GM12891 (cell line): ENCODE data around the gene MAP3K19.

Source experiments
- POLR2A ChIP-seq: IDR thresholded peaks from 2 replicates; pipeline ENCODE4 v1.6.1; 2011; ENCODE audit warnings: low read depth, low read length, control low read depth
- POLR2AphosphoS5 ChIP-seq: IDR thresholded peaks from 2 replicates; pipeline ENCODE4 v1.6.1; 2011; ENCODE audit warnings: low read depth, low read length, control low read depth
- POU2F2 ChIP-seq: IDR thresholded peaks from 2 replicates; pipeline ENCODE4 v1.6.1; 2011; ENCODE audit warnings: low read depth, mild to moderate bottlenecking, control low read depth, low read length, moderate library complexity
- TAF1 ChIP-seq: IDR thresholded peaks from 2 replicates; pipeline ENCODE4 v1.6.1; 2011; ENCODE audit warnings: low read depth, low read length, control low read depth

GRCh38 chr2:134946073-134946472 lies 101.2 kb downstream of the MAP3K19 start:
- TF ChIP-seq POLR2AphosphoS5 (no peak), POLR2A (no peak), TAF1 (no peak), POU2F2 (no peak)
